HK-2 (cell line): ENCODE data around the gene MPO.
A peak's percentile ranks its signal among the peaks of the same experiment; 100 is the strongest.

ENCODE experiments used
- DNase-seq: peaks from one replicate; pipeline ENCODE4 v3.0.0-alpha.2; 2018; ENCODE audit not compliant: unreplicated experiment

Gene MPO, protein sequence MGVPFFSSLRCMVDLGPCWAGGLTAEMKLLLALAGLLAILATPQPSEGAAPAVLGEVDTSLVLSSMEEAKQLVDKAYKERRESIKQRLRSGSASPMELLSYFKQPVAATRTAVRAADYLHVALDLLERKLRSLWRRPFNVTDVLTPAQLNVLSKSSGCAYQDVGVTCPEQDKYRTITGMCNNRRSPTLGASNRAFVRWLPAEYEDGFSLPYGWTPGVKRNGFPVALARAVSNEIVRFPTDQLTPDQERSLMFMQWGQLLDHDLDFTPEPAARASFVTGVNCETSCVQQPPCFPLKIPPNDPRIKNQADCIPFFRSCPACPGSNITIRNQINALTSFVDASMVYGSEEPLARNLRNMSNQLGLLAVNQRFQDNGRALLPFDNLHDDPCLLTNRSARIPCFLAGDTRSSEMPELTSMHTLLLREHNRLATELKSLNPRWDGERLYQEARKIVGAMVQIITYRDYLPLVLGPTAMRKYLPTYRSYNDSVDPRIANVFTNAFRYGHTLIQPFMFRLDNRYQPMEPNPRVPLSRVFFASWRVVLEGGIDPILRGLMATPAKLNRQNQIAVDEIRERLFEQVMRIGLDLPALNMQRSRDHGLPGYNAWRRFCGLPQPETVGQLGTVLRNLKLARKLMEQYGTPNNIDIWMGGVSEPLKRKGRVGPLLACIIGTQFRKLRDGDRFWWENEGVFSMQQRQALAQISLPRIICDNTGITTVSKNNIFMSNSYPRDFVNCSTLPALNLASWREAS

GRCh38 chr17:58280480-58281217, at the start of gene MPO:
Gene MPO (minus strand): TSS chr17:58280935. CDS start chr17:58280758, 177 bp downstream.
- no peak for DNase-seq

GRCh38 chr17:58329810-58330537, 49.2 kb upstream of the MPO start:
- no peak for DNase-seq

DNA sequence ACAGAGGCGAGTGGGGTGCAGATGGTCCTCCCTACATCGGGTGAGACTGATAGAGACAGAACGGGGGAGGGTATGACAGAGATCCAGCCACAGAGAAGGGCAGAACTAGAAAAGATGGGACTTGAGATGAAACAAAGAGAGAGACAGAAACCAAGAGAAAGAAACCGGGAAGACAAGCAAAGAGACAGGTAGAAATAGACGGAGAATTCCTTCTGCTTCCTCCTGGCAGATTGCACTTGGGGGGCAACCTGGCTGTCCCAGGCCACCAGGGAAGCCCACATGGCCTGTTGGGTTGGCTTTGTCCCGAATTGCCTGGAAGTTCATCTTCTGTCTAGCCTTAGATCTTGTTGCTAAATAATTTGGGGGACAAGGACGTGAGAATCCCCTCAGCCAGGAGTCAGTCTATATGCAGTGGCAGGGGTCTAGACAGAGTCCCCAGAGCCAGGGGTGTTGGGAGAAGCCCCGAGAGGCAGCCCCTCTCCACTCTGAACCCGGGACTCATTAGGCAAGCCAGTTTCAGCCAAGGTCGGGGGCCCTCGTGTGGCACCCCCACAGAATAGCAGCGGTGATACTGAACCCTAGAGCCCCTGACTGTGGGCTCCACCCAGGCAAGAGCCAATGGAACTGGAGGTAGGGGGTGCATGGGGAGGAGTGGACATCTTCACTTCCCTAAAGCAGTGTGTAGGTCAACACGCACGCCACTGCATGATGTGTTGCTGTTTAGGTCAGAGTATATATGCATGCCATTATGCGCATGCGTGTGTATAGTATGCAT, 48.5 kb upstream of the MPO start:
- no peak for DNase-seq

GRCh38 chr17:58328195-58329034, 47.7 kb upstream of the MPO start, which contains the start of gene TSPOAP1:
Gene TSPOAP1 (minus strand): TSS chr17:58328795. CDS start chr17:58327920, 875 bp downstream.
- DNase-seq, result no peak

DNA sequence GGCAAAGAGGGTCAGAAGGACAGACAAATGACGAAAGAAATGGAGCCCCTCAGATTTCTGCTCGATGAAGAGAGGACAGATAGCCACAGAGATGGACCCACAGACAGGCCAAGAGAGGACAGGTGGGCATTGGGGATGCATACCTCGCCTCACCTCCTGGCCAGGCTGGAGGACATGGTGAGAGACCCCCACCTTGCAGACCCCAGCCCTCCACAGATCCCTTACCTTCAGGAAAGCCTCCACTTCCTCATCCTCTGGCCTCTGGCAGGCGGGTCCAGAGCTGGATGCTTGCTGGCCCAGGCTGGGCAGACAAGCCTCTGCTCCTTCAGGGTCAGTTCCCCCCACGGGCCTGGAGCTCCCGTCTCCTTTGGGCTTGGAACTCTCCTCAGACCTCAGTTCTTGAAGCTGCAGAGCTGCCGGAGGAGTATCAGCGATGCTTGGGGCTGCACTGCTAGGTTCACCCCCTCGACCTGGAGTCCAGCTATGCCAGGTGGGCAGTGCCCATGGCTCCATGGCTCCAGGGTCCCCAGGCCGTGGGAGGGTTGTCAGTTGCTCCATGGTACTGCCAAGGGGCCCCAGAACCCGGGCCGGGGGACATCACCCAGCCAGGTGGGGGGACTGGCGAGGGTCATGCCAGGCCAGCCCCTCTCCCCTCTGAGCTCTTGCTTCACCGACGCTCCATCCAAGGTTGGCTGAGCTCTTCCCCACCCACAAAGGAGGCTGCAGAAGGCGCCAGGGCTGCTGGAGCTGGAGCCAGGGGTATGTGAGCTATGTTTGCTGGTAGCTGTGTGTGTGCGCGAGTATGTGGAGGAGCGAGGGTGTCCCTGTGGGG, 46.8 kb upstream of the MPO start:
- no peak for DNase-seq

- no peak for DNase-seq
Measured at GRCh38 chr17:58326609-58327362, 46.1 kb upstream of the MPO start.

GRCh38 chr17:58325976-58326468, 45.3 kb upstream of the MPO start:
- no peak for DNase-seq

- no peak for DNase-seq
Measured at GRCh38 chr17:58325289-58325726, 44.6 kb upstream of the MPO start.

- peak; percentile 57 for DNase-seq
Measured at GRCh38 chr17:58324409-58325288, 43.9 kb upstream of the MPO start.

- no peak for DNase-seq
Measured at GRCh38 chr17:58324056-58324408, 43.3 kb upstream of the MPO start.

DNA sequence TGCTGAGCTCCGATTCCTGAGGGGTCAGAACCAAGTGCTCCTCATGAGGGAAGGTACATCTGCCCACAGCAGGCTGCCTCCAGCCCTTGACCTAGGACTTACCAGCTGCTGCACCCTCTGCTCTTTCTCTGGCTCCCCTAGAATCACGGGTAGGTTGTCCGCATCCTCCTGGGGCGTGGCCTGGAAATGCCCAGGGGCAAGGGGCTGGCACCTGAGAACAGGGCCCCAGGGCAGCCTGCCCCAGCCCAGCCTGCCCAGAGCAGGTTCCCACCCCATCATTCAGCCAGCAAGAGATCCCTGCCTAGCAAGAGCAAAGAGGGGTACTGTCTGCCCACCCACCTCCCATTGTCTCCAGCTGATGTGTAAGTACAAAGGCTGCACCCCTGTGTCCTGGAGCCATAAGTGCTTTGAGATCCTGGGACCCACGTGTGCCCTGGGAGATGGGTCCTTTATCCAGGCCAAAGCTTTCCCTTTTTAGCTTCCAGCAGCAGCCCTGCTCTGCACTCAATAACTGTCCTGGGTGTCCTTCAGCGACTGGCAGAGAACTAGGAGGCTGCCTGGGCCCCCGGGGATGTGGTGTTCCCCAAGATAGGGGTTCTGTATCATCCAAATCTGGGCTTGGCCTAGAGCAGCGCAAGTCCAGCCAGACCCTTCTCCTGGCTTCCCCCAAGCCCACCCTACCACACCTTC, 42.8 kb upstream of the MPO start:
- DNase-seq, result no peak

DNA sequence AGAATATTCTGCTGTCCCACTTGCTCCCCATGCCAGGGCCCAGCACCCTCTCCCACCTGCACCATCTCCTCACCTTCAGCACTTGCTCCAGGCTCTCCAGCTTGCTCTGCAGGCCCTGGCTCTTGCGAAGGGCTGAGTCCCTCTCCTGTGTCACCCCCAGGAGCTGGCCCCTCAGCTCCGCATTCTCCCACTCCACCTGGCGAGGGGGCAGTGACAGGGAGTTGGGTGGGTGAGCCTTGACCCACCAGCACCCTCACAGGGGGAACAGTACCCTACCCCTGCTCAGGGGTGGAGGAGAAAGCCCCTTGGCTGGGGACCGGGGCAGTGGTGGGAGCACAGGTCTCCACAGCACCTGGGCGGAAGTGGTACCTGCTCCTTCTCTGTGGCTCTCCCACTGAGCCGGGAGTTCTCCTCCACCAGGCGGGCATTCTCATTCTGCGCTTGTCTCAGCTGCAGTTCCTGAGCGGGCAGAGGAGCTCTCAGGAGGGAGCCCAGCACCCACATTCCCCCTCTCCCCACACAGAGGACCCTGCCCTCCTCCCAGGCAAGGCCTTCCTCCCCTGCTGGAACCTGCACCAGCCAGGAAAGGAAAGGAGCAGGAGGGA, 41.9 kb upstream of the MPO start:
- no peak for DNase-seq

- DNase-seq, result no peak
Measured at GRCh38 chr17:58321571-58322525, 41.1 kb upstream of the MPO start.

DNA sequence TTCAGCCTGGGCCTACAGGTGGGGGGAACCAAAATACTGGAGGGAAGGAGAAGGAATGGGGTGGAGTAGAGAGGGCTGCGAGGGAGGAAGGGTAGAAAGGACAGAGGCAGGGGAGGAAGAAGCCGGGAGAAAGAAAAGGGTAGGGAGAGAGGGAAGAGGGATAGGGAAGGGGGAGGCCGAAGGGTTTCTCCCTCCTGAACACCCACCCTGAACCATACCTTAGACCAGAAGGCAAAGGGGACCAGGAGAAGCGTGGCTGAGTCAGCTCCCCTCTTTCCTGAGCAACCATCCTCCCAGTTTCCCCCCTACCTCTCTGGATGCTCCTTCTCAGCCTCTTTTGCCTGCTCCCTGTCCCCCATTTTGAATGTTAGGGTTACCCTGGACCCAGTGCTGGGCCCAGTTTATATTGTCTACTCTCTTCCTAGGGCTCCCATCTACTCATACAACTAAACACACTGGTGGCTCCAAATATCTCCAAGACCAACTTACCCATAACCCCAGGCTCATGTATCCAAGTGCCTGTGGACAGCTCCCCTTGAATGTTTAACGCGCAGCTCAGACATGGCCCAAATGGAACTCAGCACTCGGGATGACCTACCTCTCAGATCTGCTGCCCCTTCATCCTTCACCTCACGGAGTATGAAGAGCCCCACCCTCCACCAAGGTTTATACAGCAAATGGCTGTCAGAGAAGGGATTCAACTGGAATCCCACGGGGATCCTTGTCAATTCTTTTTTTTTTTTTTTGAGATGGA, 40.0 kb upstream of the MPO start:
- no peak for DNase-seq
